ENCODE measurements around the gene LBHD2.

DNA sequence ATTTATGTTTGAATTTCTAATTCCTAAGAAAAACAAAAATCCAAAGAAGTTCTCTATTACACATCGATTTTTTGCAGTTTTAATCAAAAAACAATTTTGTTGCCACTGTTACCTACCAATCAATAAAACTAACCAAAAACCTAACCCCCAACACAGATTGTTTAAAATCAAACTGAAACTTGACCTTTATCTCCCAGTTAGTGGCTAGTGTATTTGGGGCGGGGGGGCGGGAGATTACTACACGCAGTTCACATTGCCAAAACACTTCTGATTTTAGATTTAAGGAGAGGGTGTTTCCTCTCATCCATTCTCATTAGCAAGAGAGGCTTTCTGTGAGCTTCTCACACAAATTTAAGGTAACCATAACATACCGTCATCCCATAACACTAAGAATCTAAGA lies 33.1 kb upstream of the LBHD2 start:
- no peak for TF ChIP-seq POLR2A (IDR thresholded peaks at IDR 0.05)
- TF ChIP-seq, protein P1, sequence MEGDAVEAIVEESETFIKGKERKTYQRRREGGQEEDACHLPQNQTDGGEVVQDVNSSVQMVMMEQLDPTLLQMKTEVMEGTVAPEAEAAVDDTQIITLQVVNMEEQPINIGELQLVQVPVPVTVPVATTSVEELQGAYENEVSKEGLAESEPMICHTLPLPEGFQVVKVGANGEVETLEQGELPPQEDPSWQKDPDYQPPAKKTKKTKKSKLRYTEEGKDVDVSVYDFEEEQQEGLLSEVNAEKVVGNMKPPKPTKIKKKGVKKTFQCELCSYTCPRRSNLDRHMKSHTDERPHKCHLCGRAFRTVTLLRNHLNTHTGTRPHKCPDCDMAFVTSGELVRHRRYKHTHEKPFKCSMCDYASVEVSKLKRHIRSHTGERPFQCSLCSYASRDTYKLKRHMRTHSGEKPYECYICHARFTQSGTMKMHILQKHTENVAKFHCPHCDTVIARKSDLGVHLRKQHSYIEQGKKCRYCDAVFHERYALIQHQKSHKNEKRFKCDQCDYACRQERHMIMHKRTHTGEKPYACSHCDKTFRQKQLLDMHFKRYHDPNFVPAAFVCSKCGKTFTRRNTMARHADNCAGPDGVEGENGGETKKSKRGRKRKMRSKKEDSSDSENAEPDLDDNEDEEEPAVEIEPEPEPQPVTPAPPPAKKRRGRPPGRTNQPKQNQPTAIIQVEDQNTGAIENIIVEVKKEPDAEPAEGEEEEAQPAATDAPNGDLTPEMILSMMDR (IDR thresholded peaks at IDR 0.05): no peak
